HG03196 (cell line): ENCODE data around the gene HSPA12A.

ENCODE experiments used
- ATAC-seq: cut with Tn5 transposase; IDR thresholded peaks from one replicate; pipeline ENCODE4 v1.9.1; 2021; ENCODE audit not compliant: unreplicated experiment

HSPA12A gene

GRCh38 chr10:116771101-116771958, 29.0 kb upstream of the HSPA12A start:
- no peak for ATAC-seq

- ATAC-seq = no peak
These were observed 27.9 kb upstream of the HSPA12A start for GRCh38 chr10:116770281-116770680.

- ATAC-seq = no peak
These were observed 27.4 kb upstream of the HSPA12A start for GRCh38 chr10:116769791-116770190.

GRCh38 chr10:116769368-116769767, 27.0 kb upstream of the HSPA12A start:
- ATAC-seq = no peak

- no peak for ATAC-seq
These were observed 26.4 kb upstream of the HSPA12A start for GRCh38 chr10:116768786-116769185.

GRCh38 chr10:116766837-116767634, 24.7 kb upstream of the HSPA12A start:
- no peak for ATAC-seq

GRCh38 chr10:116766241-116766827, 24.0 kb upstream of the HSPA12A start:
- ATAC-seq = no peak

GRCh38 chr10:116765648-116766081, 23.3 kb upstream of the HSPA12A start:
- no peak for ATAC-seq

GRCh38 chr10:116764979-116765378, 22.6 kb upstream of the HSPA12A start:
- no peak for ATAC-seq

- ATAC-seq = no peak
These were observed 21.1 kb upstream of the HSPA12A start for GRCh38 chr10:116763440-116763839.

GRCh38 chr10:116761883-116762282, 19.5 kb upstream of the HSPA12A start:
- ATAC-seq = no peak

- ATAC-seq = no peak
These were observed 18.6 kb upstream of the HSPA12A start for GRCh38 chr10:116760919-116761318.

- ATAC-seq = no peak
These were observed 14.9 kb upstream of the HSPA12A start for GRCh38 chr10:116757246-116757645.

- no peak for ATAC-seq
These were observed 13.9 kb upstream of the HSPA12A start for GRCh38 chr10:116756277-116756676.

GRCh38 chr10:116753759-116754158, 11.4 kb upstream of the HSPA12A start:
- no peak for ATAC-seq

- ATAC-seq = no peak
These were observed 10.8 kb upstream of the HSPA12A start for GRCh38 chr10:116752969-116753665.

- ATAC-seq = no peak
These were observed 10.2 kb upstream of the HSPA12A start for GRCh38 chr10:116752563-116752962.

- no peak for ATAC-seq
These were observed 6.1 kb upstream of the HSPA12A start for GRCh38 chr10:116748471-116748870.

- no peak for ATAC-seq
These were observed 5.7 kb upstream of the HSPA12A start for GRCh38 chr10:116748041-116748440.

GRCh38 chr10:116747325-116747724, 5.0 kb upstream of the HSPA12A start:
- ATAC-seq = no peak

GRCh38 chr10:116744885-116745284, 2.5 kb upstream of the HSPA12A start:
- ATAC-seq = no peak
